H1 (cell line): Measurements from ENCODE around the gene TM4SF20. TPM values are rescaled to one million over a fixed set of nuclear protein-coding genes. Genes with fewer than 3 reads are reported as not detected.

ENCODE experiments used
- CBX8 ChIP-seq: fragments of 300-800, 300-1000 bp; sonication (generic); IDR thresholded peaks from 2 replicates; pipeline ENCODE4 v1.7.1; 2016; ENCODE audit warnings: low read depth, low read length, borderline replicate concordance
- RNF2 ChIP-seq: fragments of 200-900, 300-1000 bp; sonication (generic); IDR thresholded peaks from 2 replicates; pipeline ENCODE4 v1.7.1; 2016; ENCODE audit warnings: borderline replicate concordance, low read depth, mild to moderate bottlenecking, antibody characterized with exemption, low read length; ENCODE audit not compliant: poor library complexity, severe bottlenecking; ENCODE audit errors: missing control alignments
- SIRT6 ChIP-seq: IDR thresholded peaks from one replicate; pipeline ENCODE4 v1.7.1; 2012; ENCODE audit warnings: low read length, inconsistent platforms
- TBP ChIP-seq: IDR thresholded peaks from 2 replicates; pipeline ENCODE4 v1.6.1; 2011; ENCODE audit warnings: low read depth, low read length, improper control_type of control experiment
- polyA plus RNA-seq, 7 experiments: library from polyadenylated mRNA; depleted of rRNA in 3 of 7; stranded (reverse) in 5 of 7; unstranded in 2 of 7; fragments of >200 nt in 5 of 7; fragments of 200-250 nt in 2 of 7; gene quantifications; 1 replicate in 5 of 7; 2 replicates in 1 of 7; 4 replicates in 1 of 7; pipeline versions ENCODE4 v1.2.1 to v1.2.3, GENCODE V29; 2011 to 2013; ENCODE audit warnings: missing spikeins in 2 of 7, mixed read lengths in 2 of 7
- total RNA-seq: library from RNA; stranded (reverse); fragmentation: NEBNext Ultra II Directional; extraction: Animal tissue kit (Norgen Biotek cat#: 25700); gene quantifications from 2 replicates; pipeline ENCODE4 v1.2.1, GENCODE V29; 2021

Gene TM4SF20
- total and polyA plus RNA-seq, 2 of the 8 experiments (the other 6 are each of a cell fraction or from before 2014, with no cell fraction given): not detected

- TF ChIP-seq RNF2: no peak
- TF ChIP-seq TBP: no peak
- TF ChIP-seq CBX8: no peak
- no peak for TF ChIP-seq SIRT6
These were observed 37.6 kb upstream of the TM4SF20 start (continued) for GRCh38 chr2:227416701-227417100.
